AG04449 (cell line): ENCODE data around the gene RDH12.
"Not testable (repeated sequence)": the region's sequence is repeated elsewhere in the genome, so short reads cannot be mapped to it uniquely, and the experiment has no call there.

ENCODE experiments used
- CTCF ChIA-PET: fragments of 350-600 bp; formaldehyde crosslinking; extraction: SDS; loops from one replicate; lab custom pipeline; 2021; ENCODE audit warnings: antibody characterized with exemption; lab: Yijun Ruan, JAX
- POLR2A ChIA-PET: fragments of 400-600, 350-600 bp; formaldehyde crosslinking; extraction: SDS; loops from one replicate; lab custom pipeline; 2020; ENCODE audit warnings: antibody characterized with exemption, inconsistent platforms; lab: Yijun Ruan, JAX
- DNase-seq: peaks from one replicate; pipeline ENCODE4 v3.0.0-alpha.2; 2010; ENCODE audit warnings: low read depth, low spot score
- H3K4me3 ChIP-seq: 2 replicates; pipeline ENCODE4 v1.5.1; 2011; ENCODE audit warnings: low read depth, mild to moderate bottlenecking, control low read depth, low read length
- CTCF ChIP-seq: IDR thresholded peaks from one replicate; pipeline ENCODE4 v1.5.1; 2011; ENCODE audit warnings: mild to moderate bottlenecking, moderate library complexity, low read length, control low read depth, inconsistent platforms; ENCODE audit not compliant: insufficient read depth; ENCODE audit errors: missing control alignments

Gene RDH12

GRCh38 chr14:67697006-67697405, 4.7 kb upstream of the RDH12 start:
- ChIA-PET POLR2A (no interaction called here), CTCF (interaction anchor here (1.5 to 8.9 kb wide), 5 partner anchors 10 to 338 kb away, joined by 3 to 138 read pairs (median 5); partner anchors contain the start of genes ARG2, ATP6V1D and EIF2S1)
- DNase-seq: no peak
- no peak overlapping the region for H3K4me3 ChIP-seq
- TF ChIP-seq CTCF: no peak

- POLR2A ChIA-PET: no interaction called here
- no peak overlapping the region for H3K4me3 ChIP-seq
- CTCF ChIA-PET: interaction anchor here (0.6 to 8.9 kb wide), 9 partner anchors 9 to 339 kb away, joined by 3 to 138 read pairs (median 3); partner anchors contain the start of genes ARG2, ATP6V1D and EIF2S1
- DNase-seq: no peak
- no peak for TF ChIP-seq CTCF
These were observed 3.5 kb upstream of the RDH12 start for GRCh38 chr14:67698179-67698578.

GRCh38 chr14:67703997-67704396, 2.3 kb downstream of the RDH12 start:
- no peak for TF ChIP-seq CTCF
- CTCF ChIA-PET: interaction anchor here (0.7 to 8.9 kb wide), 52 partner anchors 9 to 1344 kb away, joined by 3 to 417 read pairs (median 6); partner anchors contain the start of genes ARG2, ATP6V1D, EIF2S1 and PIGH
- no peak for DNase-seq
- POLR2A ChIA-PET: interaction anchor here (1.2 to 1.7 kb wide), 4 partner anchors 8 to 120 kb away, joined by 5 to 6 read pairs (median 5); partner anchors contain the start of genes PIGH and RDH11
- no peak overlapping the region for H3K4me3 ChIP-seq

GRCh38 chr14:67704484-67705089, 2.9 kb downstream of the RDH12 start:
- ChIA-PET CTCF (interaction anchor here (0.7 to 8.9 kb wide), 52 partner anchors 10 to 1345 kb away, joined by 3 to 417 read pairs (median 6); partner anchors contain the start of genes ARG2, ATP6V1D, EIF2S1 and PIGH), POLR2A (interaction anchor here (1.2 to 1.7 kb wide), 4 partner anchors 9 to 121 kb away, joined by 5 to 6 read pairs (median 5); partner anchors contain the start of genes PIGH and RDH11)
- DNase-seq: no peak
- TF ChIP-seq CTCF: peak; percentile 64
- no peak overlapping the region for H3K4me3 ChIP-seq

- CTCF ChIA-PET: interaction anchor here (0.7 to 8.9 kb wide), 38 partner anchors 10 to 1346 kb away, joined by 3 to 417 read pairs (median 9); partner anchors contain the start of genes ARG2, ATP6V1D, EIF2S1 and PIGH
- POLR2A ChIA-PET: interaction anchor here (1.7 kb wide), 1 partner anchor 122 kb away, joined by 6 read pairs; no protein-coding TSS in a partner anchor
- no peak overlapping the region for H3K4me3 ChIP-seq
- TF ChIP-seq CTCF: no peak
- no peak for DNase-seq
These were observed 3.5 kb downstream of the RDH12 start for GRCh38 chr14:67705211-67705610.

- DNase-seq, H3K4me3 ChIP-seq, POLR2A ChIA-PET: not testable (repeated sequence)
- CTCF ChIA-PET: interaction anchor here (1.2 to 3.1 kb wide), 3 partner anchors 8 to 126 kb away, joined by 3 to 13 read pairs (median 3); partner anchors contain the start of gene RDH12
These were observed 7.7 kb downstream of the RDH12 start for GRCh38 chr14:67709346-67709745.

- H3K4me3 ChIP-seq, POLR2A ChIA-PET, DNase-seq: not testable (repeated sequence)
- CTCF ChIA-PET: interaction anchor here (1.2 to 3.1 kb wide), 2 partner anchors 8 to 126 kb away, joined by 3 to 13 read pairs; partner anchors contain the start of gene RDH12
These were observed 8.1 kb downstream of the RDH12 start for GRCh38 chr14:67709796-67710195.
